GM12878 (cell line): ENCODE data around the gene ANP32B. TPM values are rescaled to one million over a fixed set of nuclear protein-coding genes. Genes with fewer than 3 reads are reported as not detected.

Source experiments
- BCL11A ChIP-seq: IDR thresholded peaks from 2 replicates; pipeline ENCODE4 v1.6.1; 2011; ENCODE audit warnings: low read depth, low read length
- BCL3 ChIP-seq: IDR thresholded peaks from 2 replicates; pipeline ENCODE4 v1.6.1; 2011; ENCODE audit warnings: borderline replicate concordance, low read depth, mild to moderate bottlenecking, moderate library complexity, low read length; ENCODE audit not compliant: insufficient read depth, poor library complexity, severe bottlenecking
- BHLHE40 ChIP-seq, 2 experiments: fragments of 450-650 bp in 1 of 2; IDR thresholded peaks; 2 replicates each; pipeline ENCODE4 v1.6.1; 2011 to 2017; ENCODE audit warnings: low read depth in 2 of 2, borderline replicate concordance in 1 of 2, improper control_type of control experiment in 1 of 2, low read length in 1 of 2, mild to moderate bottlenecking in 1 of 2
- CEBPB ChIP-seq, 2 experiments: fragments of 150-350 bp in 1 of 2; IDR thresholded peaks; 2 replicates each; pipeline ENCODE4 v1.6.1; 2012 to 2014; ENCODE audit warnings: low read depth in 2 of 2, low read length in 2 of 2, borderline replicate concordance in 1 of 2, inconsistent platforms in 1 of 2
- CHD1 ChIP-seq: IDR thresholded peaks from 2 replicates; pipeline ENCODE4 v1.6.1; 2012; ENCODE audit warnings: low read depth, low read length, improper control_type of control experiment
- DPF2 ChIP-seq: fragments of 450-650 bp; IDR thresholded peaks from 2 replicates; pipeline ENCODE4 v1.6.1; 2017; ENCODE audit warnings: mild to moderate bottlenecking
- E2F8 ChIP-seq: fragments of 450-650 bp; IDR thresholded peaks from 2 replicates; pipeline ENCODE4 v1.6.1; 2018; ENCODE audit warnings: mild to moderate bottlenecking, low read depth, moderate library complexity; ENCODE audit not compliant: partially characterized antibody
- FOS ChIP-seq: IDR thresholded peaks from 3 replicates; pipeline ENCODE4 v1.6.1; 2011; ENCODE audit warnings: borderline replicate concordance; ENCODE audit not compliant: insufficient read length; ENCODE audit errors: extremely low read depth
- HCFC1 ChIP-seq: fragments of 150-350 bp; IDR thresholded peaks from 2 replicates; pipeline ENCODE4 v1.6.1; 2014; ENCODE audit warnings: low read length
- IKZF1 ChIP-seq: fragments of 450-650 bp; conservative IDR thresholded peaks from 2 replicates; pipeline ENCODE4 v1.6.1; 2017; ENCODE audit warnings: antibody characterized with exemption, mild to moderate bottlenecking
- IRF4 ChIP-seq: IDR thresholded peaks from 2 replicates; pipeline ENCODE4 v1.6.1; 2011; ENCODE audit warnings: low read depth, low read length
- JUND ChIP-seq: IDR thresholded peaks from 2 replicates; pipeline ENCODE4 v1.6.1; 2012; ENCODE audit warnings: low read depth, mild to moderate bottlenecking, low read length, improper control_type of control experiment, moderate library complexity
- MTA3 ChIP-seq: IDR thresholded peaks from 2 replicates; pipeline ENCODE4 v1.6.1; 2012; ENCODE audit warnings: low read length, inconsistent platforms, borderline replicate concordance
- MYB ChIP-seq: fragments of 150-350 bp; IDR thresholded peaks from 2 replicates; pipeline ENCODE4 v1.6.1; 2014; ENCODE audit warnings: mild to moderate bottlenecking, low read depth, low read length, borderline replicate concordance
- NBN ChIP-seq: fragments of 450-650 bp; IDR thresholded peaks from 2 replicates; pipeline ENCODE4 v1.6.1; 2016
- POLR2A ChIP-seq: IDR thresholded peaks from 2 replicates; pipeline ENCODE4 v1.6.1; 2011; ENCODE audit warnings: low read depth, mild to moderate bottlenecking, low read length
- POU2F2 ChIP-seq: IDR thresholded peaks from 3 replicates; pipeline ENCODE4 v1.6.1; 2011; ENCODE audit warnings: low read depth, mild to moderate bottlenecking, low read length, borderline replicate concordance
- RBBP5 ChIP-seq: fragments of 200-600 bp; sonication (generic); conservative IDR thresholded peaks from 2 replicates; pipeline ENCODE4 v1.6.1; 2016
- SMAD5 ChIP-seq: IDR thresholded peaks from 2 replicates; pipeline ENCODE4 v1.6.1; 2016; ENCODE audit warnings: antibody characterized with exemption, low read depth
- SREBF1 ChIP-seq: IDR thresholded peaks from 2 replicates; pipeline ENCODE4 v1.6.1; 2012; ENCODE audit warnings: mild to moderate bottlenecking, low read length
- SREBF2 ChIP-seq: IDR thresholded peaks from 2 replicates; pipeline ENCODE4 v1.6.1; 2012; ENCODE audit warnings: mild to moderate bottlenecking, low read length
- SUZ12 ChIP-seq: fragments of 200-600 bp; sonication (generic); IDR thresholded peaks from one replicate; pipeline ENCODE4 v1.6.1; 2018; ENCODE audit warnings: antibody characterized with exemption, mild to moderate bottlenecking; ENCODE audit not compliant: unreplicated experiment
- TAF1 ChIP-seq: IDR thresholded peaks from 2 replicates; pipeline ENCODE4 v1.6.1; 2011; ENCODE audit warnings: mild to moderate bottlenecking, low read depth, low read length, borderline replicate concordance
- WRNIP1 ChIP-seq: IDR thresholded peaks from 2 replicates; pipeline ENCODE4 v1.6.1; 2011; ENCODE audit warnings: low read depth, low read length, improper control_type of control experiment, borderline replicate concordance
- ZBTB40 ChIP-seq: fragments of 450-650 bp; IDR thresholded peaks from 2 replicates; pipeline ENCODE4 v1.6.1; 2016; ENCODE audit warnings: mild to moderate bottlenecking, moderate library complexity, borderline replicate concordance
- polyA plus RNA-seq, 11 experiments: library from polyadenylated mRNA; depleted of rRNA in 4 of 11; unstranded in 6 of 11; stranded (reverse) in 5 of 11; fragments of >200 nt; fragmentation: Nextera tagmentation in 4 of 11; fragmentation: Illumina TruSeq in 1 of 11; extraction: Ambion mirVana in 4 of 11; extraction: Trizol in 1 of 11; gene quantifications; 1 replicate in 1 of 11; 2 replicates in 10 of 11; pipeline versions ENCODE4 v1.2.1 to v1.2.3, GENCODE V29; 2011 to 2016; ENCODE audit warnings: inconsistent platforms in 2 of 11, missing spikeins in 2 of 11, low read depth in 1 of 11
- total RNA-seq, 4 experiments: library from RNA; depleted of rRNA in 3 of 4; stranded (reverse); fragments of >200 nt in 3 of 4; fragmentation: Illumina TruSeq in 1 of 4; extraction: Trizol in 1 of 4; gene quantifications; 2 replicates each; pipeline versions ENCODE4 v1.2.1 to v1.2.3, GENCODE V29; 2013 to 2021

Gene ANP32B
- total and polyA plus RNA-seq, 10 of the 15 experiments (the other 5 are each of a cell fraction or from before 2014, with no cell fraction given): 24.5 to 419 (median 171) TPM

- TF ChIP-seq ZBTB40 (no peak), JUND (peak; percentile 28; the same call in 1 of the 2 replicates), POLR2A (no peak), MYB (no peak), CEBPB (IDR thresholded peaks at IDR 0.05; ENCODE audit: borderline replicate concordance in 1 of 2, low read depth in 2 of 2, low read length in 2 of 2) (no peak), HCFC1 (no peak), BHLHE40 (IDR thresholded peaks at IDR 0.05; ENCODE audit: borderline replicate concordance in 1 of 2, low read depth in 2 of 2, low read length in 1 of 2) (peak in 1 of 2 experiments; percentile 74; a peak in 1 of 4 replicates), DPF2 (no peak), SREBF1 (no peak), SREBF2 (no peak), E2F8 (no peak), NBN (no peak), IKZF1 (peak; percentile 74), BCL3 (no peak), WRNIP1 (no peak), MTA3 (no peak), BCL11A (no peak), POU2F2 (no peak), CHD1 (no peak), SUZ12 (no peak), IRF4 (peak; percentile 56; the same call in 1 of the 2 replicates), FOS (no peak), TAF1 (no peak), SMAD5 (no peak), RBBP5 (no peak)
Observed at GRCh38 chr9:98039607-98040017, 56.5 kb downstream of the ANP32B start (continued).
